KMS-11 (cell line): ENCODE measurements around the gene FAM3A.

Experiments
- H2AFZ ChIP-seq: fragments of 200-600 bp; sonication (generic); 2 replicates; pipeline ENCODE4 v1.6.1; 2016; ENCODE audit warnings: antibody characterized with exemption, mixed run types, low read depth
- H3K27ac ChIP-seq: fragments of 200-600 bp; sonication (generic); 2 replicates; pipeline ENCODE4 v1.6.1; 2016; ENCODE audit warnings: mild to moderate bottlenecking, mixed run types
- H3K27me3 ChIP-seq: fragments of 200-600 bp; sonication (generic); 2 replicates; pipeline ENCODE4 v1.6.1; 2017; ENCODE audit warnings: mild to moderate bottlenecking, low read depth, mixed run types, moderate library complexity; ENCODE audit not compliant: insufficient read depth
- H3K36me3 ChIP-seq: fragments of 200-600 bp; sonication (generic); 2 replicates; pipeline ENCODE4 v1.6.1; 2017; ENCODE audit warnings: mild to moderate bottlenecking, mixed run types; ENCODE audit not compliant: insufficient read depth
- H3K4me1 ChIP-seq: fragments of 200-600 bp; sonication (generic); 2 replicates; pipeline ENCODE4 v1.6.1; 2016; ENCODE audit warnings: mild to moderate bottlenecking, low read depth, mixed run types; ENCODE audit not compliant: poor library complexity, severe bottlenecking
- H3K4me2 ChIP-seq: fragments of 200-600 bp; sonication (generic); 2 replicates; pipeline ENCODE4 v1.7.0; 2016; ENCODE audit warnings: mild to moderate bottlenecking, mixed run types
- H3K4me3 ChIP-seq: fragments of 200-600 bp; sonication (generic); IDR thresholded peaks from 2 replicates; pipeline ENCODE4 v1.6.1; 2017; ENCODE audit warnings: low read depth, low read length, mixed read lengths; ENCODE audit not compliant: insufficient read depth
- H3K79me2 ChIP-seq: fragments of 200-600 bp; sonication (generic); 2 replicates; pipeline ENCODE4 v1.6.1; 2016; ENCODE audit warnings: low read depth, mixed run types; ENCODE audit not compliant: insufficient read depth
- H3K9ac ChIP-seq: fragments of 200-600 bp; sonication (generic); 2 replicates; pipeline ENCODE4 v1.6.1; 2016; ENCODE audit warnings: mild to moderate bottlenecking, mixed run types
- H4K20me1 ChIP-seq: fragments of 200-600 bp; sonication (generic); 2 replicates; pipeline ENCODE4 v1.6.1; 2016; ENCODE audit warnings: mild to moderate bottlenecking, mixed run types; ENCODE audit not compliant: insufficient read depth
- TF ChIP-seq, protein P1 (sequence below): fragments of 200-600 bp; sonication (generic); conservative IDR thresholded peaks from 2 replicates; pipeline ENCODE4 v1.6.1; 2017; ENCODE audit warnings: low read depth, mild to moderate bottlenecking, antibody characterized with exemption, low read length, moderate library complexity, mixed read lengths

The FAM3A gene

DNA sequence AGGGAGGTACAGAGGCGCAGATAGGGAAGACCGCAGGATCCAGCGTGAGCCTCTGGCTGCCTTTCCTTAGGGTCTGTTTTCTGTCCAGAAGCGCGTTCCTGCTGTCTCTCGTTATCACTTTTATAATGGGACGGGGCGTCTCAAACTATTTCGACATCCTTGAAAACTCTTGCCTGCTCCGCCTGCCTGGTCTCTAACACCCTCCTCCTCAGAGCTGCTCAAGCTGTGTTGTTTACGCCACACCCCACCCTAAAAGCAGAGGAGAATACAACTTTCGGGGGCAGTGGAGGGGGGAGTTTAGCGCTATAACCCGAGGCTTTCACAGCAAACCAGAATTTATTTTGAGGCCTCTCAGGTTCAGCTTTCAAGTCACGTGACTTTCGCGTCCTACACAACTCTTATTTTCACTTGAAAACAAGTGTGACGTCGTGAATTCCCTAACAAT, 646 bp upstream of the FAM3A start:
- peaks cover 10% of the 10 kb centered on the region for H3K4me1 ChIP-seq
- no peaks in the 10 kb centered on the region for H3K36me3 ChIP-seq
- H3K27me3 ChIP-seq = no peaks in the 10 kb centered on the region
- no peak overlapping the region for H3K27ac ChIP-seq
- TF ChIP-seq, protein P1, sequence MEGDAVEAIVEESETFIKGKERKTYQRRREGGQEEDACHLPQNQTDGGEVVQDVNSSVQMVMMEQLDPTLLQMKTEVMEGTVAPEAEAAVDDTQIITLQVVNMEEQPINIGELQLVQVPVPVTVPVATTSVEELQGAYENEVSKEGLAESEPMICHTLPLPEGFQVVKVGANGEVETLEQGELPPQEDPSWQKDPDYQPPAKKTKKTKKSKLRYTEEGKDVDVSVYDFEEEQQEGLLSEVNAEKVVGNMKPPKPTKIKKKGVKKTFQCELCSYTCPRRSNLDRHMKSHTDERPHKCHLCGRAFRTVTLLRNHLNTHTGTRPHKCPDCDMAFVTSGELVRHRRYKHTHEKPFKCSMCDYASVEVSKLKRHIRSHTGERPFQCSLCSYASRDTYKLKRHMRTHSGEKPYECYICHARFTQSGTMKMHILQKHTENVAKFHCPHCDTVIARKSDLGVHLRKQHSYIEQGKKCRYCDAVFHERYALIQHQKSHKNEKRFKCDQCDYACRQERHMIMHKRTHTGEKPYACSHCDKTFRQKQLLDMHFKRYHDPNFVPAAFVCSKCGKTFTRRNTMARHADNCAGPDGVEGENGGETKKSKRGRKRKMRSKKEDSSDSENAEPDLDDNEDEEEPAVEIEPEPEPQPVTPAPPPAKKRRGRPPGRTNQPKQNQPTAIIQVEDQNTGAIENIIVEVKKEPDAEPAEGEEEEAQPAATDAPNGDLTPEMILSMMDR = no peak
- no peak overlapping the region for H3K4me3 ChIP-seq
- H3K79me2 ChIP-seq = no peaks in the 10 kb centered on the region
- peak overlapping the region; percentile 70 for H3K4me2 ChIP-seq
- peak overlapping the region; percentile 76 for H2AFZ ChIP-seq
- H3K9ac ChIP-seq = peak overlapping the region; percentile 37; the same call in 1 of the 2 replicates
- no peaks in the 10 kb centered on the region for H4K20me1 ChIP-seq

DNA sequence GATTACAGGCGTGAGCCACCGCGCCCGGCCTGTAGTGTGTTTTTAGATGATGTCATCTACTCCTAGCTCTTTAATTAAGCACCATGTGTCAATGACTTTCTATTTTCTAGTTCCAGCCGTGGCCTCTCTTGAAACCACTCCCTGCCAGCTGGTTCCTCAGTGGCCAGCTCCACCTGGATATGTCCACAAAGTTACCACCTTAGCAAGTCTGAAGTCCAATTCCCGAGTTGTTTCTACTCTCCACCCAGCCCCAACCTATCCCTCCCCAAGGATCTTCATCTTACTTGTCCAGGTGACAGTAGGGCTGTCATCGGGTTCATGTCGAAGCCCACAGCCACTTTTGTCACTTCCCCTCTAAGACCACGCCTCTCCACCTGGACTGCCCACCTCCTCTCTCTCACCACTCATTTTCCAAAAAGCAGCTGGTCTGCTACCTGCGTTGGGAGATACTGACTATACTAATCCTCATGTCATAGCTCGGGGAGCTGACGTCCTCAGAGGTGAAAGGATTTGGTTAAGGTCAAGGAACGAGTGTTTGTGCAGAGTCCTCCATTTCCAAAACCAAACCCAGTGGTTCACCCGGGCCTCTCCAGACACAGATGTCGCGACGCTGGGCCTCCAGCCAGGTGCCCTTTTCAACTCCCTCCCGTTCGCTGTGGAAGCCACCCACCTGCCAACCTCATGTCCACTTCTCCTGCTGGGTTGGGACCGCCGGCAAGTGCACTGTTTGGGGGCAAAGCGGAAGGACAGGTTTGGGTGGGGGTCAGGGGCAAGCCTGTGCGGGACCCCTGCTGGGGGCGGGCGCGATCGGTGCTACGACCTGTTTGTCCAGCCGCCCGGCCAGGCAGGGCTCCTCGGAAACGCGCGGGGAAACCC, 704 bp downstream of the FAM3A start:
- H3K4me2 ChIP-seq = peak overlapping the region; percentile 82
- peak overlapping the region; percentile 58 for H3K9ac ChIP-seq
- no peak overlapping the region for H3K4me3 ChIP-seq
- H3K36me3 ChIP-seq = no peaks in the 10 kb centered on the region
- no peaks in the 10 kb centered on the region for H3K27me3 ChIP-seq
- peak overlapping the region; percentile 18; the same call in 1 of the 2 replicates for H2AFZ ChIP-seq
- H3K27ac ChIP-seq = peak overlapping the region; percentile 63
- H4K20me1 ChIP-seq = no peaks in the 10 kb centered on the region
- TF ChIP-seq, protein P1 = no peak
- no peaks in the 10 kb centered on the region for H3K79me2 ChIP-seq
- peaks cover 10% of the 10 kb centered on the region for H3K4me1 ChIP-seq

DNA sequence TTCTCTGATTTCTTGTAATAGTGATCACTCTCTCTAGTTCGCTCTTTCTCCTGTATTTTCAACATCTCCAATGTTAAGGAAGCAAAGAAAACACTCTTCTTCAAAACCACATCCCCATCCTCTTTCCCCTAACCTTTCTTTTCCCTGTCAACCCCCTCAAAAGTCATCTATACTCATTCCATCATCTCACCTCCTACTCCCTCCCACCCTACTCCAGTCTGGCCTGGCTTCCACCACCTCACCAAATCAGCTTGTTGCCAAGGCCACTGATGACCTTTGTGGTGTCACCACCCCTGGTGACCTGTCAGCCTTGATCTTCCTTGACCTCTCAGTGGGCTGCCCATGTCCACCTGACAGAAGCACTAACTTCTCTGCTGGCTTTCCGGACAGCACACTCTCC, 2.3 kb downstream of the FAM3A start:
- Histone ChIP-seq H4K20me1 (no peaks in the 10 kb centered on the region), H3K9ac (no peak overlapping the region), H3K79me2 (no peaks in the 10 kb centered on the region), H3K4me3 (no peak overlapping the region), H3K4me1 (peaks cover 10% of the 10 kb centered on the region), H3K36me3 (no peaks in the 10 kb centered on the region), H3K27me3 (no peaks in the 10 kb centered on the region), H3K27ac (no peak overlapping the region), H3K4me2 (no peak overlapping the region), H2AFZ (no peak overlapping the region)
- TF ChIP-seq, protein P1 = no peak

DNA sequence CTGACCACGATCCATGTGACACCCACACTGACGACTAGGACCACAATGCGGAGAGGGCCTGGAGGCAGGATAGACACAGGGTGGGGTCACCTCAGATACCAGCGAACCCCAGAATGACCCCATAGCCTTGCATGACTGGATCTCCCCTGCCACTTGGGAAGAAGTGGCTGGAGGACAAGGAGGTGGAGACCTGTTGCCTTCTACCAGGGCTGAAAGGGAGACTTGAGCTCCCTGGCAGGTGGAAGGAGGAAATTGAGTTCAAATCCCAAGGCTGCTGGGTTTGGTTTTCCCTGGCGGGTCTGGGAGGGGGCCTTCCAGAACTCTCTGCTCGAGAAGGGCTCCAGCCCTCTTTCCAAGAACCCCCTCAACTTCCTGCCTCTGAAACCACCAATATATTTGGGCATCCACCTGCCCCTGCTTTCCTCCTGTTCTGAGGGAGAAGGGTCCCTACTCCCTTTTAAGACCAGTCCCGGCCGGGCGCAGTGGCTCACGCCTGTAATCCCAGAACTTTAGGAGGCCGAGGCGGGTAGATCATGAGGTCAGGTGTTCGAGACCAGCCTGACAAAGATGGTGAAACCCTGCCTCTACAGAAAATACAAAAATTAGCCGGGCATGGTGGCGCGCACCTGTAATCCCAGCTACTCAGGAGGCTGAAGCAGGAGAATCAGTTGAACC, 3.0 kb downstream of the FAM3A start:
- H3K27me3 ChIP-seq = no peaks in the 10 kb centered on the region

More for the DNA sequence above, 3.0 kb downstream of the FAM3A start:
- no peak overlapping the region for H2AFZ ChIP-seq
- H3K36me3 ChIP-seq = no peaks in the 10 kb centered on the region
- H4K20me1 ChIP-seq = no peaks in the 10 kb centered on the region
- no peaks in the 10 kb centered on the region for H3K79me2 ChIP-seq
- peaks cover 10% of the 10 kb centered on the region for H3K4me1 ChIP-seq
- no peak overlapping the region for H3K4me3 ChIP-seq
- H3K4me2 ChIP-seq = no peak overlapping the region
- H3K9ac ChIP-seq = no peak overlapping the region
- H3K27ac ChIP-seq = no peak overlapping the region
- TF ChIP-seq, protein P1 = no peak
